HT1080 (cell line): ENCODE data around the gene ATF6. TPM values are rescaled to one million over a fixed set of nuclear protein-coding genes. Genes with fewer than 3 reads are reported as not detected.
"Not testable (repeated sequence)": the region's sequence is repeated elsewhere in the genome, so short reads cannot be mapped to it uniquely, and the experiment has no call there.

Experiments
- DNase-seq: peaks from one replicate; pipeline ENCODE4 v3.0.0-alpha.2; 2015; ENCODE audit warnings: low read depth
- polyA plus RNA-seq, 2 experiments: library from polyadenylated mRNA; depleted of rRNA; stranded (reverse); fragments of >200 nt; gene quantifications; 2 replicates each; pipeline ENCODE4 v1.2.3, GENCODE V29; 2015
- total RNA-seq: library from RNA; depleted of rRNA; stranded (reverse); fragments of >200 nt; shearing (Covaris generic); gene quantifications from 2 replicates; pipeline ENCODE4 v1.2.3, GENCODE V29; 2014; rRNA removed

The ATF6 gene
- total RNA-seq = 16.4 and 20.5 TPM in 2 replicates
- 22.4 and 26.0 TPM in 2 replicates for polyA plus RNA-seq (2015; cell fraction: cytosol; rRNA removed)
- polyA plus RNA-seq (2015; cell fraction: nucleus; rRNA removed) = 46.0 and 48.3 TPM in 2 replicates

- peak; percentile 89 for DNase-seq
These were observed at the start of gene ATF6 for GRCh38 chr1:161766102-161766981. TSS of gene ATF6 (plus strand) at chr1:161766320. CDS start at chr1:161766361, 41 bp downstream.

DNA sequence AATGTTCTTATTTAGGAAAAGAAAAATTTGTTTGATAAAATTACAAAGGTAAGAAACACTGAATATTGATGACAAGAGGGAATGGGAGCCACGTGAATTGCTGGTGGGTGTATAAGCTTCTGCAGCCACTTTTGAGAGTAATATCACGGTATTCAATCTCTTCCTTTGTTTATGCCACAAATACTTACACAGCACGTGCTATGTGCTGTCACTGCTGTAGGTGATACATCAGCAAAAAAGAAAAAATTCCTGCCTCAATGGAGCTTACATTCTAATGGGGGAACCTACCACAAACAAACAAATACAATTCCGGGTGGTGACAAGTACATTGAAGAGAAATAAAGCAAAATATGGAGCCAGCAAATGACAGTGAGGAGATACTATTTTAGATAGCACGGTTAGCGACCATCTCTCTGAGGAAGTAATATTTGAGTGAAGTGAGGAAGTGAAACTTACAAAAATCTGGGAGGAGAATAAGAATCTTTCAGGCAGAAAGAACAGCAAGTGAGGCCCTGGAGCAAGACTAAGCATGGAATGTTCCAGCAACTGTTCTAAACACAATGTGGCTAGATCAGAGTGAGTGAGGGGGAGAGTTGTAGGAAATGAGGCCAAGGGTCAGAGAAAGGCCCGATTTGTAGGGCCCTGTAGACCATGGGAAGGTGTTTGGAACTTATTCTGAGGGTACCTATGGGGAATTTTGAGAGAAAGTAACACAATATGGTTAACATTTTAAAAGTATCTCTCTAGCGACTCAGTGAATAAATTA lies 47.4 kb upstream of the ATF6 start:
- no peak for DNase-seq

- no peak for DNase-seq
These were observed 46.9 kb upstream of the ATF6 start for GRCh38 chr1:161719325-161719611.

- no peak for DNase-seq
These were observed 45.7 kb upstream of the ATF6 start for GRCh38 chr1:161720422-161720821.

DNA sequence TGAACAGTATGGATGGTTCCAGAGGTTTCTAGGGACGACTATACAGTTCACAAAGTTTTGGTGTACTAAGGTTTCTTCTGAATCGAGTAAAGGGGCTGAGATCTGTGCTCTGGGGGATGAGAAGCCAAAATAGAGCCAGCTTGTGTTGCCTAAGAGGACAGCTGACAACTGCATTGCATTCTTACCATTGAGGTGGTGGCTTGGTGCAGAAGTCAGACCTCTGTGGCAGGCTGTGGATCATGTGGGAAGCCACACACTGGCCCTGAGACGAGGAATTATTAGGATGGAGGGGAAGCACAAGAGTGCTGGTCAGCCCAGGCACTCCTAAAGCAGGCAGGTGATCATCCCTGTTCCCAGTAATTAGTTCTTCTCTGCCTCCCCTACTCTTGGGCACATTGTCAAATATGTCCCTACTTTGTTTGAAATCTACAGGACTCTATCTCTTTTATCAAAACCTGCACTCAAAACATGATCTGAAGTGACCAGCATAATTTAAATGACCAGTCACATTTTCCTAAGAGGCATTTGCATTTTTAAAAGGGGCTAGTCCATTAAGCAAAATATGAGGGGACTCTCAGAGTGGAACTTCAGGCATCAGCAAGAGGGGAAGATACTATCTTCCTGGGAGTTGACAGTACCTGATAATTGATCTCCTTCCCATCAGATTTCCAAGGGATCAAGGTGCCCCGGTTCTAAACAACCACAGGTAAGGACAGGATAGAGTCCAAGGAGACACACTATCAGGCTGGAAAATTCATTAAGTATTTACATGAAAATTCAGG lies 45.0 kb upstream of the ATF6 start, which contains the start of gene FCRLB:
Gene FCRLB (plus strand): TSS at position 589 of the 782 bp plus-strand sequence. CDS start 1,129 bp downstream, outside the sequence.
- no peak for DNase-seq

GRCh38 chr1:161721738-161722343 lies 44.3 kb upstream of the ATF6 start:
- DNase-seq = peak; percentile 97

- DNase-seq = no peak
These were observed 43.7 kb upstream of the ATF6 start for GRCh38 chr1:161722406-161722805.

DNA sequence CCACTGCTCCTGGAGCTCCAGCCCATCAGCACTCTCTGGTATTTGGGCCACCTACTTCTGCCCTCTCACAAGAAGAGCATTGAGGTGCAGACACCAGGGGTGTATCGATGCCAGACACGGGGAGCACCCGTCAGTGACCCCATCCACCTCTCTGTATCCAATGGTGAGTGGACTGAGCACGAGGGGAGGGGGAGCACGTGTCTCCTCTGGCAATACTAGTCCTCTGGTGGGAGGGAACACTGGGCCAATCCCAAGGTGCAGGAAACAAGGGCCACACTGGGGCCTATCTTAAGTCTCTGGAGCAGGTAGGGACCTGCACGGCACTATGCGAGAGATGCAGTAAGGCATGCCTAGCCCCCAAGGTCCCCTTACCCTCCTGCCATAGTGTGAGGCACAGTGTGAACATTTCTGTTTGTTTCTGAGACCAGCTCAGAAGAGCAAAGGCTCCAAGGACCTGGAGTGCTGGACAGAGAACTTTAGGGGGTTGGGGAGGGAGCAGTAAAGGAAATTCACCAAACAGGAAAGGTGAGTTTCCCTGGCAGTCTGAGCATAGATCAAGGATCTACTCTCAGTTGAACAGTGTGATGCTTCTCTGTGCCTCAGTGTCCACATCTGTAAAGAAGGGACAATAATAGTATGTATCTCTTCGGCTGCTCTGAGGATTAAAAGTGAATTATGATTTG lies 42.5 kb upstream of the ATF6 start:
- DNase-seq = no peak

DNA sequence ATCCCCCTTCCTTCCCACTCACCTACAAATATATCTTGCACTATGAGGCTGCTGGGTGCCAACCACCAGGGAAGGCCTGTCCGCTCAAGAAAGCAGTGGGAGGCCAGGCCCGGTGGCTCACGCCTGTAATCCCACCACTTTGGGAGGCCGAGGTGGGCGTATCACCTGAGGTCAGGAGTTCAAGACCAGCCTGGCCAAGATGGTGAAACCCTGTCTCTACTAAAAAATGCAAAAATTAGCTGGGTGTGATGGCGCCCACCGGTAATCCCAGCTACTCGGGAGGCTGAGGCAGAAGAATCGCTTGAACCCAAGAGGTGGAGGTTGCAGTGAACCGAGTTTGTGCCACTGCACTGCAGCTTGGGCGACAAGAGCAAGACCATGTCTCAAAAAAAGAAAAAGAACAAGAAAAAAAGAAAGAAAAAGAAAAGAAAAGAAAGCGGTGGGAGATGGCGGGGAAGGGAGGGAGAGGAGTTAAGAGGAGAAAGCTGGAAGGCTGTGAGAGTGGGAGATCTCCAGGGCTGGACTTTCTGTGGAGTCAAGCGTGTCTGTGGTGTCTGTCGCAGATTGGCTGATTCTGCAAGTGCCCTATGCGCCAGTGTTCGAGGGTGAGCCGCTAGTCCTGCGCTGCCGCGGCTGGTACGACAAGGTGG lies 40.7 kb upstream of the ATF6 start:
- not testable (repeated sequence) for DNase-seq

DNA sequence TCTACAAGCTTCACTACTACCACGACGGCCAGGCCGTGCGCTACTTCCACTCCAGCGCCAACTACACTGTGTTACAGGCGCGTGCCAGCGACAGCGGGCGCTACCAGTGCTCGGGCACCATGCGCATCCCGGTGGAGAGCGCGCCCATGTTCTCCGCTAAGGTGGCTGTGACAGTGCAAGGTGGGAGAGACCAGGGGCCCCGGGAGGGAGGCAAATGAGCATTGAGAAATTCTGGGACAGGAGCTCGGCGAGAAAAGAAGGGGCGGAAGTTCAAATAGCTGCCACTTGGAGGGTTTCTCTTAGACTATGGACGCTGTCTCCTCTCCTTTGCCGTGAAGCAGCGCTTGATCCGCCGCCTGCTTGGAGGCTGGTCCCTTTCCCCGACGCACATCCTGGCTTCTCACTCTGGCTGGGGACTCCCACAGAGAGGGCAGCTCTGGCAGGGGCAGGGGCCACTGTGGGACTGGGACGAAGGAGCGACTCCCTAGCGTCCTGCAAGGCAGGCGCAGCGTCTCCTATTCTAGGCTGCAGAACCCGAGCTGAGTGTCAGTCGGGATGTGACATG lies 40.1 kb upstream of the ATF6 start:
- peak; percentile 44 for DNase-seq

- DNase-seq = peak; percentile 71
These were observed 39.5 kb upstream of the ATF6 start for GRCh38 chr1:161726473-161727255.

GRCh38 chr1:161727256-161727924 lies 38.7 kb upstream of the ATF6 start:
- peak; percentile 59 for DNase-seq

- no peak for DNase-seq
These were observed 37.5 kb upstream of the ATF6 start for GRCh38 chr1:161728376-161729226.

GRCh38 chr1:161730050-161730564 lies 36.0 kb upstream of the ATF6 start:
- peak; percentile 91 for DNase-seq

DNA sequence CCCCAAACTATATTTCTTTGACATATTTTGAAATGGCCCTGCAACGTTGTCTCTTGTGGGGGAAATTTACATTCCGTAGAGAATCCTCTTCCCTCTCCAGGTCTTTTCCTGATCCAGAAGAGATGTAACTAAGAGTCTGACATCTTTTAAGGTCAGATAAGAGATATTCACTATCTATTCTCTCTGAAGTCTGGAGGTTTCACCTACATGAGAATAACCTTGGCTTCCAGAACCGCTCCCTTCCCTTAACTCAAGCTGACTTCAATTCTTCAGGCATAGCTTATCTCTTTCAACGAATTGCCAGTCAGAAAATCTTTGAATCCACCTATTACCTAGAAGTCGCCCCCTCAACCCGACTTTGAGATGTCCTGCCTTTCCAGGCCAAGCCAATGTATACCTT lies 34.9 kb upstream of the ATF6 start:
- no peak for DNase-seq

DNA sequence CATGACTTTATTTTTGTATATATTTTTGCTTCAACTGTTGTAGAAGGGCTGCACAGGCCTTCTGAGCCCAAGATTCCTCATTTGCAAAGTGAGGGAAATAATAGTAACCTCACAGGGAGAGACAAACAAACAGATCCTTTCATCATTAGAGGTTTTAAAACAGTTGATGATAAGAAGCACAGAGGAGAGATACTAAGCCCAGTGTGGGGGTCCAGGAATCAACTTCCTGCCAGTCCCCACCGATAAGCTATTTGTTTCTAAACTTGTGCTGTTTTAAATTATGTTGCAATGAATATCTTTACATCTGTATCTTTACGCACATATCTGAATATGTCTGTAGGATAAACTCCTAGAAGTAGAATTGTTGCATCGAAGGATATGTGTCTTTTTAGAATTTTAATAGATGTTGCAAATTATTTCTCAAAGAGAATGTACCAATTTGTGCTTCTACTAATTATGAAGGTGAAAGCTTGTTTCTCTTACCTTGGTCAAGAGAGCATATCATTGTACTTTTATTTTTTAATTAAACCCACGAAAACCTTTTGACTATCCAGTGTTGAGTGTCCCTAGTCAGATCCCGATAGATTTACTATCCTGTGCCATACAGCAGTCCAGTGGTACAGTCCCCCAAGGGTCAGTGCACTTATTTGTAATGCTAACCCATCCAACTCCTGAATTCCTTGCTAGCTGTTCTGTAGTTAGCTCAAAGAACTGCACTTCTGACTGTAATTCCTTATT lies 34.0 kb upstream of the ATF6 start:
- DNase-seq = no peak
